ENCODE results near the gene SLIT3.
"Not testable (repeated sequence)": the region's sequence is repeated elsewhere in the genome, so short reads cannot be mapped to it uniquely, and the experiment has no call there.

SLIT3 gene

GRCh38 chr5:169216866-169217265 is 84.1 kb downstream of the SLIT3 start:
- no peak for DNase-seq

- no peak for DNase-seq
These were observed 87.5 kb downstream of the SLIT3 start for GRCh38 chr5:169213479-169213878.

- DNase-seq: not testable (repeated sequence)
These were observed 89.2 kb downstream of the SLIT3 start for GRCh38 chr5:169211761-169212160.

- no peak for DNase-seq
These were observed 96.0 kb downstream of the SLIT3 start for GRCh38 chr5:169204788-169205400.

GRCh38 chr5:169202969-169203368 is 98.0 kb downstream of the SLIT3 start:
- no peak for DNase-seq

GRCh38 chr5:169201597-169201996 is 99.3 kb downstream of the SLIT3 start:
- DNase-seq: no peak

- no peak for DNase-seq
These were observed 100.7 kb downstream of the SLIT3 start for GRCh38 chr5:169200125-169200778.

- no peak for DNase-seq
These were observed 103.6 kb downstream of the SLIT3 start for GRCh38 chr5:169197343-169197742.

- DNase-seq: no peak
These were observed 104.9 kb downstream of the SLIT3 start for GRCh38 chr5:169196059-169196458.

GRCh38 chr5:169195601-169196000 is 105.3 kb downstream of the SLIT3 start:
- DNase-seq: no peak

GRCh38 chr5:169192536-169192935 is 108.4 kb downstream of the SLIT3 start:
- no peak for DNase-seq

GRCh38 chr5:169190849-169191248 is 110.1 kb downstream of the SLIT3 start:
- DNase-seq: no peak

- no peak for DNase-seq
These were observed 115.3 kb downstream of the SLIT3 start for GRCh38 chr5:169185626-169186025.

GRCh38 chr5:169183576-169183975 is 117.4 kb downstream of the SLIT3 start:
- no peak for DNase-seq

GRCh38 chr5:169182797-169183196 is 118.1 kb downstream of the SLIT3 start:
- no peak for DNase-seq

GRCh38 chr5:169181814-169182213 is 119.1 kb downstream of the SLIT3 start:
- DNase-seq: no peak

GRCh38 chr5:169178754-169179153 is 122.2 kb downstream of the SLIT3 start:
- DNase-seq: no peak

- DNase-seq: no peak
These were observed 122.7 kb downstream of the SLIT3 start for GRCh38 chr5:169178274-169178673.

GRCh38 chr5:169176709-169177694 is 123.9 kb downstream of the SLIT3 start:
- DNase-seq: no peak

GRCh38 chr5:169175733-169176132 is 125.2 kb downstream of the SLIT3 start:
- DNase-seq: no peak

- no peak for DNase-seq
These were observed 126.0 kb downstream of the SLIT3 start for GRCh38 chr5:169174923-169175322.

- DNase-seq: no peak
These were observed 127.6 kb downstream of the SLIT3 start for GRCh38 chr5:169173372-169173771.

GRCh38 chr5:169171515-169171914 is 129.4 kb downstream of the SLIT3 start:
- DNase-seq: no peak

- DNase-seq: no peak
These were observed 131.2 kb downstream of the SLIT3 start for GRCh38 chr5:169169783-169170182.
